T-helper 2 cell treated with Interferon-gamma antibody and Interleukin-4, amounts not matched to agents 100 ng/mL and 5 ng/mL, for 36 hours (primary cell): ENCODE measurements around the gene MINPP1. TPM values are rescaled to one million over a fixed set of nuclear protein-coding genes. Genes with fewer than 3 reads are reported as not detected.

Experiments
- total RNA-seq: library from RNA; stranded (reverse); gene quantifications from 2 replicates; pipeline ENCODE4 v1.2.3, GENCODE V29; 2022

The MINPP1 gene
- total RNA-seq, 1 donor from 2014 or later, result 8.0 TPM

Other genes with a start within 250 kb of the MINPP1 start
- 2.5 and 2.8 TPM in 2 replicates for gene NUTM2D, start 147.1 kb upstream of the MINPP1 start, total RNA-seq
- 0.05 TPM in 1 of 2 replicates, not detected in the other for gene PAPSS2, start 155.0 kb downstream of the MINPP1 start, total RNA-seq